Dendritic cell treated with granulocyte-macrophage colony-stimulating factor and Interleukin-4, amounts not matched to agents 40 ng/mL and 50 ng/mL, for 4 days (primary cell): ENCODE results near the gene ARHGAP19.

Source experiments
- H3K27ac Mint-ChIP-seq: one replicate; pipeline ENCODE4 v1.8.0; 2022; ENCODE audit warnings: mild to moderate bottlenecking, mixed read lengths
- H3K27me3 Mint-ChIP-seq: one replicate; pipeline ENCODE4 v1.8.0; 2022; ENCODE audit warnings: mild to moderate bottlenecking, mixed read lengths
- H3K36me3 Mint-ChIP-seq: one replicate; pipeline ENCODE4 v1.8.0; 2022; ENCODE audit warnings: low read depth, mixed read lengths
- H3K4me1 Mint-ChIP-seq: one replicate; pipeline ENCODE4 v1.8.0; 2022; ENCODE audit warnings: low read depth, mixed read lengths
- H3K4me3 Mint-ChIP-seq: one replicate; pipeline ENCODE4 v1.8.0; 2022; ENCODE audit warnings: mild to moderate bottlenecking, moderate library complexity, mixed read lengths
- H3K9me3 Mint-ChIP-seq: one replicate; pipeline ENCODE4 v1.8.0; 2022; ENCODE audit warnings: mixed read lengths
- intact Hi-C: fragments of 100-400 bp; cut with micrococcal nuclease; formaldehyde crosslinking; loops from one replicate; pipeline ENCODE4 v1.15.0; 2022

Gene ARHGAP19

DNA sequence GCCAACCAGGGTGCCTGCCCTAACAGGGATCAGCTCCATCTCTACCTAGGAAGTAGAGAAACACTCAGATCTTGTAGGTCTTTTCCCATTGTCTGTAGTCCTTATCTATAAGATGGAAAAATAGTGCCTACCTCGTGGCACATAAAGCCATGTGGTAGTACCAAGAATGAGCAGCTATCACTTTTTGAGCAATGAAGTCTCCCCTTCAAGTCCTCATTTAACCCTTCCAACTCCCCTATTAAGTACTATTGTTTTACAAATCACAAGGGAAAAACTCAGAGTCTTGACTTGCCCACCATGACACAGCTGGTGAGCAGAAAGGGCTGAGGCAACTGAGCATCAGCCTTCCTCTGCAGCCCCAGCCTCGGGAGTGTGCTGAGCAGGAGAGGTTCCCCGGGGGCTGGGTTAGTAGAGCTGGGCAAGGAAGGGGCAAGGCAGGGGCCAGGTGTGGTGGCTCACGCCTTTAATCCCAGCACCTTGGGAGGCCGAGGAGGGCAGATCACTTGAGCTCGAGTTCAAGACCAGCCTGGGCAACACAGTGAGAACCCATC lies 38.8 kb upstream of the ARHGAP19 start:
- peaks cover 77% of the 10 kb centered on the region for H3K4me1 Mint-ChIP-seq
- peak overlapping the region; percentile 91 for H3K4me3 Mint-ChIP-seq
- no peaks in the 10 kb centered on the region for H3K27me3 Mint-ChIP-seq
- H3K27ac Mint-ChIP-seq, result peak overlapping the region; percentile 98
- intact Hi-C loops, result loop anchor here (5.0 to 10.0 kb wide), 3 partner anchors 36 to 74 kb away; partner anchors contain the start of gene RRP12
- H3K9me3 Mint-ChIP-seq, result no peaks in the 10 kb centered on the region
- H3K36me3 Mint-ChIP-seq, result peaks cover 76% of the 10 kb centered on the region

DNA sequence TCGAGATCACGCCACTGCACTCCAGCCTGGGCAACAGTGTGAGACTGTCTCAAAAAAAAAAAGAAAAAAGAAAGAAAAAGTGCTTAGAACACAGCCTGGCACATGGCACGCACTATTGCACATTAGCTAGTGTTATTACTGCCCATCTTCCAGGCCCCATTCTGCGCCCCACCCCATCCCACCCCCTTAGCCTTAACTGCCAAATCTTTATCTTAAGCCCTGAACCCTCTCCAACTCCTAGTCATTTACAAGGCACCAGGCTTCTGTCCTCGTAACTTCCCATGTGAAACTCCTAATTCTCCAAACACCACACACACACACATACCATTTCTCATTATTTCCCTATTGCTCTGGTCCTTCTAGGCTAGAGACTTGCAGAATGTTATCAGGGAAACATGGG lies 37.3 kb upstream of the ARHGAP19 start:
- Mint-ChIP-seq H3K9me3 (no peaks in the 10 kb centered on the region), H3K27ac (peak overlapping the region; percentile 42), H3K4me1 (peaks cover 73% of the 10 kb centered on the region), H3K4me3 (peak overlapping the region; percentile 50), H3K27me3 (no peaks in the 10 kb centered on the region), H3K36me3 (peaks cover 81% of the 10 kb centered on the region)
- intact Hi-C loops, result loop anchor here (5.0 to 10.0 kb wide), 3 partner anchors 38 to 75 kb away; partner anchors contain the start of gene RRP12

GRCh38 chr10:97328646-97329453 lies 36.4 kb upstream of the ARHGAP19 start:
- H3K4me3 Mint-ChIP-seq, result no peak overlapping the region
- peaks cover 80% of the 10 kb centered on the region for H3K36me3 Mint-ChIP-seq

DNA sequence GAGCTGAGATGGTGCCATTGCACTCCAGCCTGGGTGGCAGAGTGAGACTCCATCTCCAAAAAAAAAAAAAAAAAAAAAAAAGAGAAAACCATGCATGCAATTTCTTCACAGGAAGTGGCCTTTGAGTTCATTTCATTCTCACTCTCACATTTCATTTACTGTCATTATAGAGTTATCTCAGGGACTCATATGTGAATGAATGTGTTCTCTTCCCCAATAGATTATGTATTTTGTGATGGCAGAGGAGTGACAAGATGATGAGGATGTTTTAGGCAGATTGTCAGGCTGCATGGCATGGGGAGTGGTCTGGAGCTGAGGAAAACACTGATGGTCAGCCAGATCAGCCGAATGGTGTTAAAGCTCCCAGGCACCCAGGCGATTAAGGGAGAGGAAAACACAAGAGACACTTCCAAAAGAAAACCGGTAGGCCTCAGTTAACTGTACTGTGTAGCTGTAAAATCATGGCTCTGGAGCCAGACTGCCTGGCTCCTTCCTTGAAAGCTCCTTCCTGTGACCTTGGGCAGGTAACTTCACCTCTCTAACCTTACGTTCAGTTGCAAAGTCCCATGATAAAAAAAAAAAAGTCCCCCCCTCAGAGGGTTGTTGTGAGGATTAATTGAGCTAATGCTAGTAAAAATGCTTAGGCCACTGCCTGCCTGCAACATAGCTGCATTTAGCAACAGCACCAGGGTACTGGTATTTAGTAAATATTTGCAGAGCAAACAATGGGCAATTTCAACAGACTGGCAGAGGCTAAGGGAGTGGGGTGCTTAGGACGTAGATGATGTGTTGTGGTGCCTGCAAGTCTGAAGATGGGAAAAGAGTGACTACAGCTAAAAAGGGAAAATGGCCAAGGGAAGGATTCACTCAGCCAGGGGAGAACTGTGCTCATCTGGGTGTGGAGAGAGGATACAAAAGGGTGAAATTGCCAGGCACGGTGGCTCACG lies 35.2 kb upstream of the ARHGAP19 start:
- Mint-ChIP-seq H3K4me1 (peaks cover 72% of the 10 kb centered on the region), H3K27me3 (no peaks in the 10 kb centered on the region), H3K27ac (peak overlapping the region; percentile 39), H3K36me3 (peaks cover 68% of the 10 kb centered on the region), H3K4me3 (no peak overlapping the region), H3K9me3 (no peaks in the 10 kb centered on the region)
- intact Hi-C loops, result no loop called here

More at GRCh38 chr10:97328646-97329453, 36.4 kb upstream of the ARHGAP19 start:
- Mint-ChIP-seq H3K27me3 (no peaks in the 10 kb centered on the region), H3K9me3 (no peaks in the 10 kb centered on the region), H3K4me1 (peaks cover 73% of the 10 kb centered on the region), H3K27ac (peak overlapping the region; percentile 42)
- intact Hi-C loops, result no loop called here

DNA sequence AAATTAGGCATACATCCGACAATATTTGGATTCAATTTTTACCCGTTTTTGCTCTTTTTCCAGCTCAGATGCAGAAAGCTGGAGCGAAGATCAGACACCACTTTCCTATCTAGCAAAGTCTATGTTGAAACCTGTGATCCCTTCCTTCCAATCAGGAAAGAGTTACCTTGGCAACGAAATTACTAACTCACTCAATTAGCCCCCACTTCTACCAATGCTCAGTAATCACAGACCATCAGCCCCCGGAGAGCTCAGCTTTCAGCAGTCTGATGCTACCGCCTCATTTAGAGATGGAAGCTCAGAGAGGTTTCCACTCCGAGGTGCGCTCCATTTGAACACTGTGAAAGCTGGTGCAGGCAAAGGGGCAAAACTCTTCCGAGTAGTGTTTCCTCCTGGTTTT lies 33.3 kb upstream of the ARHGAP19 start:
- H3K36me3 Mint-ChIP-seq, result peaks cover 50% of the 10 kb centered on the region
- no peaks in the 10 kb centered on the region for H3K27me3 Mint-ChIP-seq
- peaks cover 71% of the 10 kb centered on the region for H3K4me1 Mint-ChIP-seq
- H3K9me3 Mint-ChIP-seq, result no peaks in the 10 kb centered on the region
- no peak overlapping the region for H3K27ac Mint-ChIP-seq
- no peak overlapping the region for H3K4me3 Mint-ChIP-seq
- intact Hi-C loops, result no loop called here

GRCh38 chr10:97323501-97323900 lies 31.1 kb upstream of the ARHGAP19 start:
- no peaks in the 10 kb centered on the region for H3K9me3 Mint-ChIP-seq
- H3K27ac Mint-ChIP-seq, result no peak overlapping the region
- no peaks in the 10 kb centered on the region for H3K27me3 Mint-ChIP-seq
- H3K4me3 Mint-ChIP-seq, result no peak overlapping the region
- intact Hi-C loops, result no loop called here
- H3K4me1 Mint-ChIP-seq, result peaks cover 66% of the 10 kb centered on the region
- peaks cover 44% of the 10 kb centered on the region for H3K36me3 Mint-ChIP-seq

DNA sequence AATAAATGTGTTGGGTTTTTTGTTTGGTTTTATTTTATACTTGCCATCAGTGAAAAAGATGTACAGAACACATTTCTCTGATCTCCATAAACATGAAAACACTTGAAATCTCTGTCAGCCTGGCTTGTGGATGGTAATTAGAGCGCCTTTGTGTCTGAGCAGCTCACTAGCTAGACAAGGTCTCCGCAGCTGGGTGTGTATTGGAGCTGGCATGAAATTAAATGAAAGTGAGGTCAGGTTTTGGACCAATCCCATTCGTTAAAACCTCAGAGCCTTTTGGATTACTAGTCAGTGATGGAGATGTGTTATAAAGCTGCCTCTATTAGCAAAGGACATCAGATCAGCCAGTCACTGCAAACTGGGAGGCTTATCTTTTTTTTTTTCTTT lies 29.4 kb upstream of the ARHGAP19 start:
- H3K4me1 Mint-ChIP-seq, result peaks cover 63% of the 10 kb centered on the region
- intact Hi-C loops, result no loop called here
- H3K27ac Mint-ChIP-seq, result peak overlapping the region; percentile 93
- peak overlapping the region; percentile 88 for H3K4me3 Mint-ChIP-seq
- no peaks in the 10 kb centered on the region for H3K27me3 Mint-ChIP-seq
- H3K36me3 Mint-ChIP-seq, result peaks cover 30% of the 10 kb centered on the region
- no peaks in the 10 kb centered on the region for H3K9me3 Mint-ChIP-seq

DNA sequence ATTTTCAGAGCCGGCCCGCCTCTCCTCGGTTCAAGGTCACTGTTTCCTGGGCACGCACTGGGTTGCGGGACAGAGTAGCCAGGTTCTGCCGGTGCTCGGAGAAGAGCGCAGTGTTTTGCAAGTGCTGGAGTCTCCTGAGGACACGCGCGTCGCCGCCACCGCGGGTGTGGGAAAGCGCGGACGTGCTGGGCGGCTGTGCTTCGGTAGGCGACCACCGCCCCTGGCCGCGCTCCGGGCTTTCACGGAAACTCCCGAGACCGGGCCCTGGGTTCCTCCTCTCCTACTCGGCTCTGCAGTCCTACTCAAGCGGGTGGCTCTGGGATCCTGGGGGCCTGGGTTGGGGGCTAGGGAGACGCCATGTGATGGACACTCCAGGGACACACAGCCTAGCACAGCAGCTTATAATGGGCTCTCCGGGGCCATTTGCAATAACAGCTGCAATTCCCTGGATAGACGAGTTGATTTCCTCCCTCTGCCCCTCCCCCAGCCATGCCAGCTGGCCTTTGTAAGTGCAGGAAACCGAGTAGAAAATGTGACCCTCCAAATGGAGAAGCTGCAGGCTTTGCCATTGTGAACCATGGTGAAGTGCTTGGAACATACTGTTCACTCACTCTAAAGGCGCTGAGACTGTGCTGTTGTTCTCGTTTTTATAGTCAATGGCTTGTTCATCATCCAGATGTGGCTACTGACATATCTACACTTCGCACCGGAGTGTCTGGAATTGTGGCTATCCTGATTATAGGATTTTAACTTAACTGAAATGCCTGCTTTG lies 28.8 kb upstream of the ARHGAP19 start:
- Mint-ChIP-seq H3K36me3 (peaks cover 25% of the 10 kb centered on the region), H3K27ac (peak overlapping the region; percentile 93), H3K27me3 (no peaks in the 10 kb centered on the region), H3K9me3 (no peaks in the 10 kb centered on the region), H3K4me3 (peak overlapping the region; percentile 88), H3K4me1 (peaks cover 58% of the 10 kb centered on the region)
- intact Hi-C loops, result no loop called here

GRCh38 chr10:97320480-97321031 lies 28.1 kb upstream of the ARHGAP19 start:
- Mint-ChIP-seq H3K4me3 (peak overlapping the region; percentile 88), H3K27ac (peak overlapping the region; percentile 93), H3K27me3 (no peaks in the 10 kb centered on the region), H3K4me1 (peaks cover 55% of the 10 kb centered on the region), H3K9me3 (no peaks in the 10 kb centered on the region), H3K36me3 (peaks cover 20% of the 10 kb centered on the region)
- intact Hi-C loops, result loop anchor here (1.0 kb wide), 1 partner anchor 13 kb away; no protein-coding TSS in a partner anchor

DNA sequence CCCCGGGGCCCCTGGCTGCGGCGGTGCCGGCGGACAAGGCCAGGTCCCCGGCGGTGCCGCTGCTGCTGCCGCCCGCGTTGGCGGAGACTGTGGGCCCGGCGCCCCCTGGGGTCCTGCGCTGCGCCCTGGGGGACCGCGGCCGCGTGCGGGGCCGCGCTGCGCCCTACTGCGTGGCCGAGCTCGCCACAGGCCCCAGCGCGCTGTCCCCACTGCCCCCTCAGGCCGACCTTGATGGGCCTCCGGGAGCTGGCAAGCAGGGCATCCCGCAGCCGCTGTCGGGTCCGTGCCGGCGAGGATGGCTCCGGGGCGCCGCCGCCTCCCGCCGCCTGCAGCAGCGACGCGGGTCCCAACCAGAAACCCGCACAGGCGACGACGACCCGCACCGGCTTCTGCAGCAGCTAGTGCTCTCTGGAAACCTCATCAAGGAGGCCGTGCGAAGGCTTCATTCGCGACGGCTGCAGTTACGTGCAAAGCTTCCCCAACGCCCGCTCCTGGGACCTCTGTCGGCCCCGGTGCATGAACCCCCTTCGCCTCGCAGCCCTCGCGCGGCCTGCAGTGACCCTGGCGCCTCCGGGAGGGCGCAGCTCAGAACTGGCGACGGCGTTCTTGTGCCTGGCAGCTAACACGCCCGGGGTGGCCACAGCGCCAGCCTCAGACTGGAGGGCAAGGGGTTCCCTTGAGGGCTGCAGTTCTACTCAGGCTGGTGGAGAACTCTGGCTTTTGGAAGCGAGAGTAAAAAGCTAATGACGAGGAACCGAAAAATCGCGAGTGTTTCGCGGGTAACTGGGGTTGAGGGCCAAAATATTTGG lies 27.4 kb upstream of the ARHGAP19 start:
- Mint-ChIP-seq H3K9me3 (no peaks in the 10 kb centered on the region), H3K4me3 (peak overlapping the region; percentile 88), H3K27me3 (no peaks in the 10 kb centered on the region), H3K4me1 (peaks cover 62% of the 10 kb centered on the region), H3K36me3 (peaks cover 20% of the 10 kb centered on the region), H3K27ac (peak overlapping the region; percentile 93)
- intact Hi-C loops, result loop anchor here (1.0 kb wide), 1 partner anchor 13 kb away; no protein-coding TSS in a partner anchor

- peaks cover 71% of the 10 kb centered on the region for H3K4me1 Mint-ChIP-seq
- H3K27me3 Mint-ChIP-seq, result no peaks in the 10 kb centered on the region
- H3K9me3 Mint-ChIP-seq, result no peaks in the 10 kb centered on the region
- peaks cover 20% of the 10 kb centered on the region for H3K36me3 Mint-ChIP-seq
- peak within 1 kb of the TSS; percentile 99 for H3K27ac Mint-ChIP-seq
- peak within 1 kb of the TSS; percentile 93 for H3K4me3 Mint-ChIP-seq
- intact Hi-C loops, result loop anchor here (1.0 kb wide), 1 partner anchor 27 kb away; the partner anchor contains the start of gene ARHGAP19
Observed at GRCh38 chr10:97318772-97319651, 26.6 kb upstream of the ARHGAP19 start, which contains the start of gene FRAT1. TSS of gene FRAT1 (plus strand) at chr10:97319271. CDS start at chr10:97319454, 183 bp downstream.
